ENCODE data around the gene ZNF500. TPM values are rescaled to one million over a fixed set of nuclear protein-coding genes. Genes with fewer than 3 reads are reported as not detected.
A peak's percentile ranks its signal among the peaks of the same experiment; 100 is the strongest.

The ZNF500 gene
- total RNA-seq = 21.5 TPM

DNA sequence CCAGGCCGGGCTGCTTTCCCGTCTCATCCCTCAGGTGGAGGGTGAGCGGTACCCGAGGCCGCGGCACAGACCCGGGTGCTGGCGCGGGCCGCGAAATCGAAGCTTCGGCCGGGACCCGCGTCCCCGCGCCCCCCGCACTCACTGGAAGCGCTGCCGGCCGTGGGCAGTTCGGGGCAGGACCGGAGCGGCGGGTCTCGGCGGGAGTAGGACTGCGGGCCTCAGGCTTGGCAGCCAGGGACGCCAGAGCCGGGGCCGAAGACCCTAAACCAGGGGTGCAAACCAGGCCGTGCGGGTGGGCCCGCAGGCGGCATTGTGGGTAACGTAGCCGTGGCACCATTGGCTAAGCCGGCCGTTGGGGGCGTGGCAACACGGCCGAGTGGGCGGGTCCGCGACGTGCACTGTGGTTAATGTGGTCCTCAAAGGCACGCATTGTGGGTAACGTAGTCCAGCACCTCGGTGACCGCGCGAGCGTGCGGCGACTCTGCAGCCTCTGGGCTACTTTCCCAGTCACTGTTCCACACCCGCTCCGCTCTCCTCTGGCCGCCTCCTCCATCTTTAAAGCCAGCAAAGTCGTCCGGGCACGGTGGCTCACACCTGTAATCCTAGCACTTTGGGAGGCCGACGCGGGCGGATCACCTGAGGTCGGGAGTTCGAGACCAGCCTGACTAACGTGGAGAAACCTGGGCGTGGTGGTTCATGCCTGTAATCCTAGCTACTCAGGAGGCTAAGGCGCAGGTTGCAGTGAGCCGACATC is at the start of gene ZNF500:
Gene ZNF500 (minus strand): TSS at position 288 of the 754 bp plus-strand sequence. CDS start 1,184 bp downstream, outside the sequence.
- ATAC-seq (peak; percentile 96), DNase-seq (ENCODE audit: low spot score) (peak; percentile 99)
- intact Hi-C loops (cut with DNase I) = no loop called here

DNA sequence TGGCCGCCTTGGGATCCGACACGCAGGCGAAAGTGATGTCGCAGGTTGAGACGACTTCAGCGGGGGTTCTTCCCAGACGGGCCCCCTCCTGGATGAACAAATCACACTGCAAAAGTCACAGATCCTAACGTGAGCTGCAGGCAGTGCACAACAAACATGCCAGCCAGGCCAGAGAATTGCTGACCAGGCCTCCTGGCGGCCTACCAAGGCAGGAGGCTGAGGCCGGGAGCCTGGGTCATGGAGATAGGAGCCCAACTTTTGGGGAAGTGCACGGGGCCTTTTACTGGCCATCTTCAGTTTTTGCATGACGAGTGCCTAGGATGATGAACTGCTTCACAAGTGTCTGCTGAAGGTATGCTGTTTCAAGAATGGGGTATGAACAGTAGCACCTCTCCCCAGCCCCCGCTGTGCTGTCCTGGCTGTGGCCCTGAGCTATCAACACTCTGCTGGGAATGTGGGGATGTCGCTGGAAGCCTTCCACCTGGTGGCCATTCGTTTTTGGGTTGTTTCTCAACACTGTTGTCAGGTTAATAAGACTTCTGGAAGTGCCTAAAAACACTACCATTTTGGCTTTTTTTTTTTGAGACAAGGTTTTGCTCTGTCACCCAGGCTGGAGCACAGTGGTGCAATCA is 47.7 kb upstream of the ZNF500 start:
- no peak for ATAC-seq
- no peak for DNase-seq (ENCODE audit: low spot score)
- intact Hi-C loops (cut with DNase I) = no loop called here

DNA sequence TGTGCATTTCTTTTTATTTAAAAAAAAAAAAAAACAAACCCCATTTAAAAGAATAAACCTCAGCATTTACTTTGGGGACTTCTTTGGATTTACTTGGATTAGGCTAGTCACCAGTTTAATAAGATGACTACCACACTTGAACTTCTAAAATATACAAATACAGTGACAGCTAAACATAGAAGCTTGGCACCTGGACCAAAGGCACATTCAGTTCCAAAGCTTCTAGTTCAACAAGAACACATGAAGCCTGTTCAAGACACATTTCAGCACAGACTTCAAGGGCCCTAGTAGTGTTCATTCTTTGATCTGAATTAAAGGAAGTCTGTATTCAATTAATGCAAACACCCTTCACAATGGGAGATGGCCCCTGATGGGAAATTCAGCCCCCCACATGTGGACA is 47.1 kb upstream of the ZNF500 start:
- ATAC-seq (no peak), DNase-seq (ENCODE audit: low spot score) (no peak)
- intact Hi-C loops (cut with DNase I) = no loop called here

DNA sequence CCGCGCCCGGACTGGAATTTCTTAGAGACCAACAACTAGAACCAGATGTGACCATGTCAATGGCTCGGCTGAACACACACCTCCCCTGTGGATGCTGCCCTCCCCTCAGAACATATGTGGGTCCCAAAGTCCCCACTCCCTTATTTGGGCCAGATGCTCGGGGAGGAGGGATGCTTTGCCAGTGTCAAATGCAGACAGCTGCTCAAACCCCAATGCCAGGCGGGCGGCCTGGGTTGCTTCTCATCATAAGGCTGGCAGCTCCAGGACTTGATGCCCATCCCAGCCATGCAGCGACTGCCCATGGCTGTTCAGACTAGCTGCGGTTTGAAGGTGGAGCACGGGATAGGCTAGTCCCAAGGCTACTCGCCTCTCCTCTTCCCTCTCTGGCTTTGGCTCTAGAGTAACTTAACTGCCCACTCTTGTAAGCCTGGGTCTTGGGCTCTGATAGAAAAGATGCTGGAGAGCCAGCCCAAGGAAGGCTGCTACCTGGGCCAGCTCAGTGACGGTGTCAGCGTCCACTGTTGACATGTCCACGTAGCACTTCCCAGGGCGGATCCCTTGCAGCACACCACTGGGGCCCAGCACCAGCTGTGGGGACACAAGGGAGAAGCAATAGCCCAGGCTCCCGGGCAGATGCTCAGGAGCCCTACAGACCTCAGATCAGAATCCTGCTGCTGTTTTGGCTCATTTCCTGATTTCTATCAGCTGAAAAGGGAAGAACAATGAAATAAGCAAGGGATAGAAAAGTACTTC is 46.5 kb upstream of the ZNF500 start:
- DNase-seq (ENCODE audit: low spot score) (no peak), ATAC-seq (no peak)
- intact Hi-C loops (cut with DNase I) = no loop called here

DNA sequence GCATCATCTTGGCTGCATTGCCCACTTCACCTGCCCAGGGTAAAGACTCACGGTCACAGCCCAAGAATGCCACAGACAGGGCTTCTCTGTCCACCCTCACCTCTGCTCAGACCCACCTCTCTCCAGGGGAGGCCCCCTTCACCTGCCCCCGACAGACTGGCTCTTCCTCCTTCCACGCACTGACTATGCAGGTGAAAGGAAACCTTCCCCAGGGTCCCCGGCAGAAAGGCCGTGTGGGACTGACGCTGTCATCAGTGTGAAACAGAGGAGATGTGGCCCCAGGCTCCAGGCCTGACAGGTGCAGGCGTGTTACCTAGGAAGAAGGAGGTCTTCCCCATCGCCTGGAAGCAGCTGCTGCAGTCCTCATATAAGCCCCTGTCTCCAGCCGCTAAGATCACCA is 44.8 kb upstream of the ZNF500 start:
- ATAC-seq = peak; percentile 34
- intact Hi-C loops (cut with DNase I) = no loop called here
- DNase-seq (ENCODE audit: low spot score) = no peak

DNA sequence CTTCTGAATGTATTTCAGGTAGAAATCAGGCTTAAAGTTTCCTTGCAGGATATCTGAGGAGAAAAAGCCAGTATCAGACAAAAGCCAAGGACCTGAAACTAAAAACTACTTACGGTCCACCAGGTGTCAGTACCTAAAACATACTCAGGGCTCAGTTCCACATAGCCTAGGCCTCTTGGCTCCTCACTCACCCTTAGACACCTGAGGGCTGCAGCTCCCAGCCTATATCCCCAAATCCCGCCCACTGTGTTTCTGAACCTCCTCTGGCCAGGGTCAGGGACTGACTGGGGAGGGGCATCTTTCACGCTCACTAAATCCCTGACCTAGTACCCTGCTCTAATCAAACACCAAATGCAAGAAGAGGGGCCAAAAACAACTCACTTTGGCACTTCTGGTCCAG is 44.3 kb upstream of the ZNF500 start:
- ATAC-seq (peak; percentile 10), DNase-seq (ENCODE audit: low spot score) (no peak)
- intact Hi-C loops (cut with DNase I) = no loop called here

DNA sequence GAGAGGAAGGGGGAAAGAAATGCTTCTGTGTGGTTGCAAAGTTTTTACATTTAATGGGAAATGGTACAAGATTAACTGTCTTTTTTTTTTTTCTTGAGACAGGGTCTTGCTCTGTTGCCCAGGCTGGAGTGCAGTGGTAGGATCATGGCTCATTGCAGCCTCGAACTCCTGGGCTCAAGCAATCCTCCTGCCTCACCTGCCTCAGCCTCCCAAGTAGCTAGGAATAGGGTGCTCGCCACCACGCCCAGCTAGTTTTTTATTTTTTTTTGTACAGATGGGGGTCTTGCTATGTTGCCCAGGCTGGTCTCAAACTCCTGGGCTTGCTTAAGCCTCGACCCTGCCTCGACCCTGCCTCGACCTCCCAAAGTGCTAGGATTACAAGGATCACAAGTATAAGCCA is 39.3 kb upstream of the ZNF500 start:
- intact Hi-C loops (cut with DNase I) = no loop called here
- ATAC-seq = no peak
- no peak for DNase-seq (ENCODE audit: low spot score)

DNA sequence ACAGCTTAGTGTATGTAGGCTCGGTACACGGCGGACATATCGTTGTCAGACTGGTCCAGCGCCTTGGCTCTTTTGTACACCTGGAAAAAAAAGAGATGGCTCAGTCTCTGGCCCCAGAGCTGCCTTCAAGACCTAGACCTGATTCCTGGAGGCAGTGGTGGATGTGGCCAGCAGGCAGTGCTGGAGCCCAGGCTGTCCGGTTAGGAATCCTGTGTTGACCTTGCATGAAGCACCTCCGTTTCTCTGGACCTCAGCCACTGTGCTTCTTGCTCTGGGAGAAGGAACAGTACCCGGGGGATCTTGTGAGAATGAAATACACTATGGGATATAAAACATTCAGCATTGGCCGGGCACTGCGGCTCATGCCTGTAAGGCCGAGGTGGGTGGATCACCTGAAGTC is 38.3 kb upstream of the ZNF500 start:
- intact Hi-C loops (cut with DNase I) = no loop called here
- ATAC-seq (no peak), DNase-seq (ENCODE audit: low spot score) (no peak)

DNA sequence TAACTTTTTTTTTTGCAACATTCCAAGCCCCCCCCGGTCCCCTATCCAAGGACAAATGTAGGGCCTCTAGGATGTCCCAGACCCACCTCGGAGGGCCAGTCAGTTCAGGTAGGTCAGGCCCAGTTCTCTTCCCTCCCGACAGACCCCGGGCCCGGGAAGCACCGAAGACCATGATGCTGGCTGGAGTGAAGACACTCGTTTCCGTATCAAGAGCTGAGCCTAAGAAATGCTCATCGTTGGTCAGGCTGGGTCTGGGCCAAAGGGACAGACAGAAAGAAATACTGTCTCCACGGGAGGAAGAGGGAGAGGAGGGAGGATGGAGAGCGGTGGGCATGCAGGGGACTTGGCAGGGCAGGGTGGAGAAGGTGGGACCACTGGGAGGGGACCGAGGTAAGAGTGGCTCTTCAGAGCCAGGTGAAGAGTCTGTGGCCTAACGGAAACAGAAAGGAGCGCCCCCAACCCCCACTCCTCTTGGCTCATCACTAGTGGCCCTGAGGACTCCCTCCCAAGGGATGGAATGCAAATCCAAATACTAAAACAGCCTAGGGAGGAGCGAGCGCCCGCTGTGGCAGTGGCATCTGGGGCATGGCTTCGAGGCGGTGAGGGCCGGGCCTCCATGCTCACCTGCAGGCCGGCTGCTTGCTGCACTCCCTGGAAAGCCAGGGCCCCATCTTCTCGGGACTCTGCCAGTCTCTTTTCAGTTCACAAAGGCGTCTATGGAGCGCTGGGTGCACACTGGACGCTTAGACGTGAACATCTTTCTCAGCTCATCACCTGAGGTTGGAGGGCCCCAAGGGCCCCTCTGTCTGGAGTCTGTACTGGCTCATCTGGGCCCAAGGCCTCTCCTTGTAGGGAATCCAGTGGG is 37.2 kb upstream of the ZNF500 start:
- no peak for ATAC-seq
- intact Hi-C loops (cut with DNase I) = no loop called here

DNA sequence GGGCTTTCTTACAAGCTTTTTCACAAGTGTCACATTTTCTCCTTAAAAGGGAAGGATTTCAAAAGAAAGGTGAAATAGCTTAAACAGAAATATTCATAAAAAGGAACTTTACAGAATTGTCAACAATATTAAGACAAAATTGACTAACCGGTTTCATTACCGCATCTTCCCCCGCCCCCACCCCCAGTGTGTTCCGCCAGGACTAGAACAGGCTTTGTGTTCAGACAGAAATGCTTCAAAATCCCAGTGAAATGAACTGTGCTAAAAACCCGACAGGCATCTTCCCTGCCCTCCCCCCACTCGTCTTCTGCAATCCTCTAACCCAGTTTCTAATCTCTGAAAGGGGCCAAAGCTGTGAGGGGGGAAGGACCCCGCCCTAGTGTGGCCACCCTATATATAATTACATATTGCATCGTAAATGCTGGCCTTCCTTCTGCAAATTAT is 36.5 kb upstream of the ZNF500 start:
- ATAC-seq (no peak), DNase-seq (ENCODE audit: low spot score) (no peak)
- intact Hi-C loops (cut with DNase I) = no loop called here

More for the DNA sequence above, 37.2 kb upstream of the ZNF500 start:
- DNase-seq (ENCODE audit: low spot score) = no peak

DNA sequence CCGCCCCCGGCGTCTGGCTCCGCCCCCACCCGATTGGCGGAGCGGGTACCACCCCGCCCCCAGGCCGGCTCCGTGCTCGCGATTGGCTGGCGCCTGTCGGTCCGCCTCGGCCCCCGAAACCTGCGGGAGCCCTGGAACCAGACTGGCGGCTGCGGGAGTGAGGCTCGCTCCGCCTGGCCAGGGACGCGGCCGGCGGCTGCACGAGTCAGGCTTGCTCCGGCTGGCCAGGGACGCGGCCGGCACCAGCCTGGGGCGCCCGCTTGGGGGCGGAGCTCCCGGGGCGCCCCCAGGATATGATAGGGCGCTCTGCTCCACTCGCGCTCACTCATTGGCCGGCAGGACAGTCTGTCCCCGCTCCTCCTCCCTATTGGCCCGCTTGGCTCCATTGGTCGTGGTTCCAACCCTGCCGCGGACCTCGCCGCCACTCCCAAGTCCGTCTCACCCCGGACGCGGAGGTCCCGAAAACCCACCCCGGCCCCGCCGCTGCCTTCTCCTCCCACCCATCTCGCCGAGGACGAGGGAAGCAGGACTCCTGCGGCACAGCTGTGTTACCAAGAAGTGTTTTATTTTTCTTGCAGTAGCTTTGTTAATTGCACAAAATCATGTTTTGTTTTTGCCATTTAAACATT is 35.8 kb upstream of the ZNF500 start:
- peak; percentile 97 for ATAC-seq

DNA sequence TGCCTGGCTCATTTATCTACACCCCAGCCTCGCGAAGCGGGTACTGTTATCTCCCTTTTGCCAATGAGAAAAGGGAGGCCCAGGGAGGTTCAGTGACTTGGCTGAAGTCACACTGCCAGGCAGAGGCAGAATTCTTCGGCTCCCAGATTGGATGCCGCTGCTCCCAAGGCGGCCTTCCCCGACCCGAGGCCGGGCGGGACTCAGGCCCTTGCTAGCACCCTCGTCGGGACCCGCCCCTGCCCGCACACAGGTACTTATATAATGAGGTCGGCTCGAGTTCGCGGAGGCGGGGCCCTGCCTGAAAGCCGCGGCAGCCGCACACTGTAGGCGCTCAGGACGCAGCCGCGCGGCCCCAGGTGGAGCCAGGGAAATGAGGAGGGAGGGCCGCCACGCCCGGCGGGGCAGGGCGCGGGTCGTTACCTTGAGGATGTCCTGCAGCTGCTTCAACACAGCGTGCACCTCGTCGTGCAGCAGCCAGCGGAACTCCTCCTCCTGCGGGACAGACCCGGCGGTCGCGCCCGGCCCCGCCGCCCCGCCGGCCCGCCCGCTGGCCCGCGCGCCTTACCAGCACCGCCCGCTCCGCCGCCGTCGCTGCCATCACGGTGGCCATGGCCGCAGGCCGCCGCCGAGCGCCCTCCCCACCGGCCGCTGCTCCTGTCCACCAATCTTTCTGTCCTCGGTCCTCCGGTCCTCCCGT is 35.1 kb upstream of the ZNF500 start, which contains the start of gene ROGDI:
Gene ROGDI (minus strand): TSS at position 672 of the 697 bp plus-strand sequence. CDS start 62 bp downstream, at position 610.
- peak; percentile 80 for DNase-seq (ENCODE audit: low spot score)
- peak; percentile 56 for ATAC-seq
- intact Hi-C loops (cut with DNase I) = no loop called here

More for the DNA sequence above, 35.8 kb upstream of the ZNF500 start:
- intact Hi-C loops (cut with DNase I) = no loop called here
- peak; percentile 95 for DNase-seq (ENCODE audit: low spot score)

DNA sequence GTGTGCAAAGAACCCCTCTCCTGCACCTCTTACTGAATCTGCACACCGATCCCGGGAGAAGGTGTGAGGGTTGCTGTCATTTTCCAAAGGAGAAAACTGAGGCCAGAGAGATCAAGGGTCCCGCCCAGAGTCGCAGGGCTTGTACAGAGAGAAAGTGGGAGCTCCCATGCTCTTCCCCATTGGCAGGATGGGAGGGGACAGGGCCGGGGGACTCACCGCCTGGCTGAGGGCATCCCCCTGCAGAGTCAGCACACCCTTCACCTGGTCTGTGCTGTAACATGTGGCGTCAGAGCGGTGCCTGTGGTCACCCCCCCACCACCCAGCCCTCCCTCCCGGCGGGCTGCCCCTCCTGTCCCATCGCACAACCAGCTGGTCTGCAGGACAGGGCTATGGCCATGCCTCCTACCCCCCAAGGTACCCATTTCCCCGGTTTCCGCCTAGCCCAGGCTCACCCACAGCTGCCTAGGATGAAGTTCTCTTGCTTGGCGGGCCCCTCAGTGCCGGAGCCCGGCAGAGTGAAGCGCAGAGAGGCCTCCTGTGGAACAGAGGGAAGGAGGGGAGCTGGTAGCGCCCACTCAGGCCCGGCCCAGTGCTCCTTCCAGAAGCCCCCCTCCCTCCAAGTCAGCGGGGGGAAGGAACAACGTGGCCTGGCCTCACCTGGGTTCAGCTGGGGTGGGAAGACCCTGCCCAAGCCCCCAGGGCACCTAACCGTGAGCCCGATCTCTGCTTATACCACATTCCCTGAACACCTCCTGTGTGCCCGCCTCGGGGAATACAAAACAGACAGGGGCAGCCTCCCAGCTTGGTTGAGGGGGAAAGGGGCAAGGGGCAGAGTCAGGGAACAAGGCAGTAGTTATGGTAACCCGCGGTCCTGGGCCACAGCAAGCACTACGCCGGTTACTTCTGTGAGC is 34.3 kb upstream of the ZNF500 start:
- no peak for ATAC-seq

DNA sequence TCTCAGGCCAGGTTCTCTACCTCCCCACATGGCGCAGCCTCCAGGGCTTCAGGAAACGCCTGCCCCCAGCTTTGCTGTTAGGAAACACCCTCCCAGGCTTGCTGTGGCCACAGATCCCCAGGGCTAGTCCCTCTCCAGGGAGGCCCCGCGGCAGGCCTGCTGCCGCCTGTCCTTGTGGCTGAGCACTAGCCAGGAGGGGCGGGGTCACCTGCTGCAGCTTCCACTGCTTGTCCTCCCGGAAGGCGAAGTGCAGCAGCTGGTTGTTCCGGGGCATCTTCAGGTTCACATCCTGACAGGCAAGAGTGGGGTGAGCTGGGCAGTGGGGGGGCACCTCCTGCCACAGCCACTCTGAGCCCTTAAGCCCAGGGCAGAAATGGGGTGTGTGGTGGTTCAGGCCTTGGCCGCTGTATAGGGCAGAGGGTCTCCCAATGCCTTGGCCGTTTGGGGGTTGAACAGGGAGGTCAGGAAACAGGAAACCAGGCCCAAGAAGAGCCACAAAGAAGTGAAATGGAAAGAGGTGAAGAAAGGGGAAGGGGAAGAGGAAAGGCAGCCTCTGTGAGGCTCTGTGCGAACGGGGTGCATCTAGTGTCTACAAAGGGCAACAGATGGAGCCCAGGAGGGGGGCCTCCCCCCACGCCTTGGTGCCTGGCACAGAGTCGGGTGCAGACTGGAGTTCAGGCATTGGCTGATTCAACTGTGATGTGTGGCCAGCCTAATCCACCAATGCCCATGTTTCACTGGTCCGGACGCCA is 33.5 kb upstream of the ZNF500 start:
- DNase-seq (ENCODE audit: low spot score) (no peak), ATAC-seq (no peak)
- intact Hi-C loops (cut with DNase I) = no loop called here

More for the DNA sequence above, 34.3 kb upstream of the ZNF500 start:
- intact Hi-C loops (cut with DNase I) = no loop called here
- DNase-seq (ENCODE audit: low spot score) = no peak

DNA sequence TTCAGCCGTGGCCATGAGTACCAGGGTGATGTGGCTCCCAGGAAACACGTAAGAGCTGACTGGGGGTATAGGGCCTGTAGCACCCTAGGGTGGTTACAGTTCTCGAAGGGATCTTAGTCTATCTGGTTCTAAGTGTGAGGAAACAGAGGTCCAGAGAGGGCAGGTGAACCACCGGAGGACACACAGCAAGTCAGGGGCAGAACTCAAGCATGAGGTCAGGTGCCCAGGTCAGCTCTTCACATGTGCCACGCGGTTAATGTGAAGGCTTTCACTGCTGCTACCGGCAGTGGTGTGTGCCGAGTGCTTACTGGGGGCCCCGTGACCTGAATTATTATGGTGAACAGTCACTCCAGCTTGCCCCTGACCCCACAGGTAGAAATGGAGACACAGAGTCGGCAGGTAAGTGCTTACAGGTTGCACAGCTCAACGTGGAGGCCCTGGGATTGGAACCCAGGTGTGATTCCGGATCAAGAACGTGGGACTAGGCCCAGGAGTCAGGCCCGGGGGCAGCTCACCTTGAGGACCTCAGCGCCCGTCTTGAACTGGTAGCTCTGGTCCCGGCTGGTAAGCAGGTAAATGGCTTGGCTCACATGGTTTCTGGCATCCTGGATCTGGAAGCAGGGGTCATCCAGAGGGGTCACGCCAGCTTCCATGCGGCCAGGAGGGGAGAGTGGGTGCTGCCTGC is 32.4 kb upstream of the ZNF500 start:
- DNase-seq (ENCODE audit: low spot score) (no peak), ATAC-seq (no peak)
- intact Hi-C loops (cut with DNase I) = no loop called here

DNA sequence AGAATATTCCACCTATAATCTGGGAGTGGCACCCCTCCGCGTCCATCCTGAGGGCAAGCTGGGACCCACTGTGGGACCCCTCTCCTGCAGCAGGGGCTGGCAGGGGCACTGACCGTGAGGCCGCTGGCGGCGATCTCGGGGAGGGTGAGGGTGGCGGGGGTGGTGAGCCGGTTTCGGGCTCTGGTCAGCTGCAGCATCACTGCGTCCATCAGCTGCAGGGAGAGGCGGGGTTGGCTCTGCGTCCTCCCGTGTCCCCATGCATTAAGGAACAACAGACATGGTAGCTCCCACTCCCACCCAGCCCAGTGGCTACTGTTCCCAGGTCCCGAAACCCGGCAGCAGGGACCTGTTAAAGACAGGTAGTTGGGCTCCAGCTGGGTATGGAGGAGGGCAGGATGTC is 31.5 kb upstream of the ZNF500 start:
- intact Hi-C loops (cut with DNase I) = no loop called here
- ATAC-seq (no peak), DNase-seq (ENCODE audit: low spot score) (no peak)

All from sciatic nerve (tissue), 2 donors.